ENCODE data around the gene TMPRSS3. TPM values are rescaled to one million over a fixed set of nuclear protein-coding genes. Genes with fewer than 3 reads are reported as not detected.

Gene TMPRSS3
- total and polyA plus RNA-seq, 10 donors: 0.22 to 6.0 (median 0.70) TPM; not detected in 1

GRCh38 chr21:42443876-42444744 is 48.3 kb upstream of the TMPRSS3 start:
- WGBS, 5 donors: 81 to 92% (median 85%) methylated on average over 32 to 34 of the region's 34 CpGs
- Histone ChIP-seq H3K9me3 (no peaks in the 10 kb centered on the region), H3K27me3 (replicated peaks in 1 of 7) (peaks cover 0 to 22% (median 0%) of the 10 kb centered on the region in 7 donors), H3K27ac (no peak overlapping the region), H3K4me3 (no peak overlapping the region), H3K4me1 (no peaks in the 10 kb centered on the region), H3K36me3 (peaks cover 0 to 27% (median 0%) of the 10 kb centered on the region in 6 donors)
- intact Hi-C loops (cut with DNase I; ENCODE audit: low total_unique reads): loop anchor here (10.0 kb wide), 1 partner anchor 59 kb away; no protein-coding TSS in a partner anchor
- TF ChIP-seq POLR2AphosphoS5 (IDR thresholded peaks at IDR 0.05) (peak in 1 of 3 donors; percentile 32), CTCF (IDR thresholded peaks at IDR 0.05 in 8 of 11, conservative IDR thresholded peaks at IDR 0.05 in 3 of 11) (no peak)
- peak; percentile 71 for DNase-seq

GRCh38 chr21:42443181-42443785 is 47.4 kb upstream of the TMPRSS3 start:
- intact Hi-C loops (cut with DNase I; ENCODE audit: low total_unique reads): loop anchor here (10.0 kb wide), 1 partner anchor 58 kb away; no protein-coding TSS in a partner anchor
- TF ChIP-seq POLR2AphosphoS5 (IDR thresholded peaks at IDR 0.05): no peak
- no peak for TF ChIP-seq CTCF (IDR thresholded peaks at IDR 0.05 in 8 of 11, conservative IDR thresholded peaks at IDR 0.05 in 3 of 11)
- TF ChIP-seq POLR2A (IDR thresholded peaks at IDR 0.05): no peak
- H3K36me3 ChIP-seq: peaks cover 0 to 28% (median 0%) of the 10 kb centered on the region in 6 donors
- 85 to 94% (median 91%) methylated on average over 15 of the region's 15 CpGs for WGBS, 5 donors
- H3K27me3 ChIP-seq (replicated peaks in 1 of 7): peaks cover 0 to 30% (median 0%) of the 10 kb centered on the region in 7 donors
- no peaks in the 10 kb centered on the region for H3K9me3 ChIP-seq
- peak; percentile 51 for DNase-seq
- no peaks in the 10 kb centered on the region for H3K4me1 ChIP-seq
- H3K4me3 ChIP-seq: no peak overlapping the region
- no peak overlapping the region for H3K27ac ChIP-seq

- intact Hi-C loops (cut with DNase I; ENCODE audit: low total_unique reads): loop anchor here (10.0 kb wide), 1 partner anchor 57 kb away; no protein-coding TSS in a partner anchor
- no peak overlapping the region for H3K27ac ChIP-seq
- 70 to 90% (median 83%) methylated on average over 6 of the region's 6 CpGs for WGBS, 5 donors
- no peaks in the 10 kb centered on the region for H3K4me1 ChIP-seq
- H3K9me3 ChIP-seq: peaks cover 0 to 4% (median 0%) of the 10 kb centered on the region in 8 donors
- peak; percentile 45 for DNase-seq
- H3K4me3 ChIP-seq: no peak overlapping the region
- TF ChIP-seq CTCF (IDR thresholded peaks at IDR 0.05 in 8 of 11, conservative IDR thresholded peaks at IDR 0.05 in 3 of 11): no peak
- H3K36me3 ChIP-seq: peaks cover 0 to 36% (median 0%) of the 10 kb centered on the region in 6 donors
- peaks cover 0 to 44% (median 0%) of the 10 kb centered on the region in 7 donors for H3K27me3 ChIP-seq (replicated peaks in 1 of 7)
Observed at GRCh38 chr21:42441963-42442362, 46.1 kb upstream of the TMPRSS3 start.

Measured in spleen (tissue), 11 donors.